ENCODE results near the gene COL6A1. TPM values are rescaled to one million over a fixed set of nuclear protein-coding genes. Genes with fewer than 3 reads are reported as not detected.

The COL6A1 gene
- total and polyA plus RNA-seq, 4 donors, result 16.9 to 82.0 (median 35.7) TPM

DNA sequence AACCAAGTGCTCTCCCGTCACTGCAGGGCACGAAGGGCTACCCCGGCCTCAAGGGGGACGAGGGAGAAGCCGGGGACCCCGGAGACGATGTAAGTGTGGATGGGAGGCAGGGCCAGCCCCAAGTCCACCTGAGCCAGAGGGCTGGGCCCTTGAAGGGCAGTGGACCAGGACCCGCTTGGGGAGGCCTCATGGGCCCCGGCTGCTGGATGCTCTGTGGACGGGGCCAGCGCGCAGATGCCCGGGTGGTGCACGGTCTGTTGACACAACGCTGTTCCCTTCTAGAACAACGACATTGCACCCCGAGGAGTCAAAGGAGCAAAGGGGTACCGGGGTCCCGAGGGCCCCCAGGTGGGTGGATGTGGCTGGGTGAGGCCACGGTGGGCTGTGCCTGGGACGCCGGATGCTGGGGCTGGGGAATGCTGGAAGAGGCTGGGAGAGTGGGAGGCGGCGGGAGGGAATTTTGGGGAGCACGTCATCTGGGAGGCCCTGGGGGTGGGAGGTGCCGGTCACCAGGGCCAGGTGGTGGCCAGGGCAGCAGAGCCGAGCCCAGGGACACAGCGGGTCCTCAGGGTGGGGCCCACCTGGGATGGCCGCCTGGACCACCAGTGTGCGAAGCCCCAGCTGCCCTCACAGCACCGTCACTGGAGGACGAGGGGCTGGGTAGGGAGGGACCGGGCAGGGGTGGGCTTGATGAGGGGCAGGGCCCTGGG, 17.5 kb downstream of the COL6A1 start:
- Histone ChIP-seq H3K27ac (ENCODE audit: low read depth in 1 of 2, low read length in 2 of 2) (no peak overlapping the region), H3K9ac (ENCODE audit: low read depth in 1 of 2, low read length in 2 of 2) (no peak overlapping the region), H3K36me3 (ENCODE audit: control insufficient read depth in 4 of 4, insufficient read depth in 3 of 4, low read depth in 1 of 4, low read length in 3 of 4) (peaks cover 0 to 11% (median 4%) of the 10 kb centered on the region in 4 donors), H3K4me3 (ENCODE audit: low read depth in 1 of 3, low read length in 3 of 3) (no peak overlapping the region), H3K27me3 (ENCODE audit: control insufficient read depth in 4 of 4, insufficient read depth in 4 of 4, low read length in 3 of 4) (no peaks in the 10 kb centered on the region), H3K9me3 (ENCODE audit: control insufficient read depth in 4 of 4, low read length in 3 of 4) (no peaks in the 10 kb centered on the region), H3K4me1 (ENCODE audit: control insufficient read depth in 4 of 4, insufficient read depth in 4 of 4, low read length in 3 of 4) (peaks cover 0 to 4% (median 1%) of the 10 kb centered on the region in 4 donors)
- no peak for DNase-seq (ENCODE audit: low spot score)
- no peak for TF ChIP-seq NR2F2 (IDR thresholded peaks at IDR 0.05)
- TF ChIP-seq TAF1 (conservative IDR thresholded peaks at IDR 0.05), result no peak
- no peak for TF ChIP-seq RAD21 (IDR thresholded peaks at IDR 0.05)
- TF ChIP-seq JUND (IDR thresholded peaks at IDR 0.05), result no peak
- TF ChIP-seq, protein P1, sequence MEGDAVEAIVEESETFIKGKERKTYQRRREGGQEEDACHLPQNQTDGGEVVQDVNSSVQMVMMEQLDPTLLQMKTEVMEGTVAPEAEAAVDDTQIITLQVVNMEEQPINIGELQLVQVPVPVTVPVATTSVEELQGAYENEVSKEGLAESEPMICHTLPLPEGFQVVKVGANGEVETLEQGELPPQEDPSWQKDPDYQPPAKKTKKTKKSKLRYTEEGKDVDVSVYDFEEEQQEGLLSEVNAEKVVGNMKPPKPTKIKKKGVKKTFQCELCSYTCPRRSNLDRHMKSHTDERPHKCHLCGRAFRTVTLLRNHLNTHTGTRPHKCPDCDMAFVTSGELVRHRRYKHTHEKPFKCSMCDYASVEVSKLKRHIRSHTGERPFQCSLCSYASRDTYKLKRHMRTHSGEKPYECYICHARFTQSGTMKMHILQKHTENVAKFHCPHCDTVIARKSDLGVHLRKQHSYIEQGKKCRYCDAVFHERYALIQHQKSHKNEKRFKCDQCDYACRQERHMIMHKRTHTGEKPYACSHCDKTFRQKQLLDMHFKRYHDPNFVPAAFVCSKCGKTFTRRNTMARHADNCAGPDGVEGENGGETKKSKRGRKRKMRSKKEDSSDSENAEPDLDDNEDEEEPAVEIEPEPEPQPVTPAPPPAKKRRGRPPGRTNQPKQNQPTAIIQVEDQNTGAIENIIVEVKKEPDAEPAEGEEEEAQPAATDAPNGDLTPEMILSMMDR (IDR thresholded peaks at IDR 0.05; ENCODE audit: low read depth, low read length, missing input control), result no peak
- 93% methylated on average over 33 of the region's 33 CpGs for WGBS

DNA sequence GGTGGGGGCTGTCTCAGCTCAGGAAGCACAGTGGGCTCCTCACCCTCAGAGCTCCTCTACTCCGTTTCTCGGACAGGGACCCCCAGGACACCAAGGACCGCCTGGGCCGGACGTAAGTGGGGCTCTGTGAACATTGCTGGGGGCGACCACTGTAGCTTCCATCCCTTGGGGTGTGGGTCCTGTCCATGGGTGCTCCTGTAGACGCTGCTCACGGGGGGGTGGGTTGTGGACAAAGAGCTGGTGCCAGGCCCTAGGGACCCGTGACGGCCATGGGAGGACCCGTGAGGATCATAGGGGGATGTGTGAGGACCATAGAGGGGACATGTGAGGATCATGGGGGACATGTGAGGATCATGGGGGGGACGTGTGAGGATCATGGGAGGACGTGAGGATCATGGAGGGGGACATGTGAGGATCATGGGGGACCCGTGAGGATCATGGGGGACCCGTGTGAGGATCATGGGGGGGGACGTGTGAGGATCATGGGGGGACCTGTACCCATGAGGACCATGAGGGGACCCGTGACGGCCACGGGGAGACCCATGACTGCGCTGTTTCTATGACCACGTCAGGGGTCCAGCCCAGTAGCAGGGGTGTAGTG, 18.1 kb downstream of the COL6A1 start:
- no peak overlapping the region for H3K4me3 ChIP-seq (ENCODE audit: low read depth in 1 of 3, low read length in 3 of 3)
- H3K9ac ChIP-seq (ENCODE audit: low read depth in 1 of 2, low read length in 2 of 2), result no peak overlapping the region
- peaks cover 0 to 4% (median 1%) of the 10 kb centered on the region in 4 donors for H3K4me1 ChIP-seq (ENCODE audit: control insufficient read depth in 4 of 4, insufficient read depth in 4 of 4, low read length in 3 of 4)
- no peaks in the 10 kb centered on the region for H3K9me3 ChIP-seq (ENCODE audit: control insufficient read depth in 4 of 4, low read length in 3 of 4)
- no peak for DNase-seq (ENCODE audit: low spot score)
- H3K27ac ChIP-seq (ENCODE audit: low read depth in 1 of 2, low read length in 2 of 2), result no peak overlapping the region
- 75% methylated on average over 21 of the region's 21 CpGs for WGBS
- no peak for TF ChIP-seq FOXA2 (IDR thresholded peaks at IDR 0.05)
- TF ChIP-seq, protein P1 (IDR thresholded peaks at IDR 0.05; ENCODE audit: low read depth, low read length, missing input control), result no peak
- TF ChIP-seq, protein P2, sequence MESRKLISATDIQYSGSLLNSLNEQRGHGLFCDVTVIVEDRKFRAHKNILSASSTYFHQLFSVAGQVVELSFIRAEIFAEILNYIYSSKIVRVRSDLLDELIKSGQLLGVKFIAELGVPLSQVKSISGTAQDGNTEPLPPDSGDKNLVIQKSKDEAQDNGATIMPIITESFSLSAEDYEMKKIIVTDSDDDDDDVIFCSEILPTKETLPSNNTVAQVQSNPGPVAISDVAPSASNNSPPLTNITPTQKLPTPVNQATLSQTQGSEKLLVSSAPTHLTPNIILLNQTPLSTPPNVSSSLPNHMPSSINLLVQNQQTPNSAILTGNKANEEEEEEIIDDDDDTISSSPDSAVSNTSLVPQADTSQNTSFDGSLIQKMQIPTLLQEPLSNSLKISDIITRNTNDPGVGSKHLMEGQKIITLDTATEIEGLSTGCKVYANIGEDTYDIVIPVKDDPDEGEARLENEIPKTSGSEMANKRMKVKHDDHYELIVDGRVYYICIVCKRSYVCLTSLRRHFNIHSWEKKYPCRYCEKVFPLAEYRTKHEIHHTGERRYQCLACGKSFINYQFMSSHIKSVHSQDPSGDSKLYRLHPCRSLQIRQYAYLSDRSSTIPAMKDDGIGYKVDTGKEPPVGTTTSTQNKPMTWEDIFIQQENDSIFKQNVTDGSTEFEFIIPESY (IDR thresholded peaks at IDR 0.05), result no peak
- TF ChIP-seq HNF4A (conservative IDR thresholded peaks at IDR 0.05), result no peak
- no peak for TF ChIP-seq JUND (IDR thresholded peaks at IDR 0.05)
- TF ChIP-seq, protein P3, sequence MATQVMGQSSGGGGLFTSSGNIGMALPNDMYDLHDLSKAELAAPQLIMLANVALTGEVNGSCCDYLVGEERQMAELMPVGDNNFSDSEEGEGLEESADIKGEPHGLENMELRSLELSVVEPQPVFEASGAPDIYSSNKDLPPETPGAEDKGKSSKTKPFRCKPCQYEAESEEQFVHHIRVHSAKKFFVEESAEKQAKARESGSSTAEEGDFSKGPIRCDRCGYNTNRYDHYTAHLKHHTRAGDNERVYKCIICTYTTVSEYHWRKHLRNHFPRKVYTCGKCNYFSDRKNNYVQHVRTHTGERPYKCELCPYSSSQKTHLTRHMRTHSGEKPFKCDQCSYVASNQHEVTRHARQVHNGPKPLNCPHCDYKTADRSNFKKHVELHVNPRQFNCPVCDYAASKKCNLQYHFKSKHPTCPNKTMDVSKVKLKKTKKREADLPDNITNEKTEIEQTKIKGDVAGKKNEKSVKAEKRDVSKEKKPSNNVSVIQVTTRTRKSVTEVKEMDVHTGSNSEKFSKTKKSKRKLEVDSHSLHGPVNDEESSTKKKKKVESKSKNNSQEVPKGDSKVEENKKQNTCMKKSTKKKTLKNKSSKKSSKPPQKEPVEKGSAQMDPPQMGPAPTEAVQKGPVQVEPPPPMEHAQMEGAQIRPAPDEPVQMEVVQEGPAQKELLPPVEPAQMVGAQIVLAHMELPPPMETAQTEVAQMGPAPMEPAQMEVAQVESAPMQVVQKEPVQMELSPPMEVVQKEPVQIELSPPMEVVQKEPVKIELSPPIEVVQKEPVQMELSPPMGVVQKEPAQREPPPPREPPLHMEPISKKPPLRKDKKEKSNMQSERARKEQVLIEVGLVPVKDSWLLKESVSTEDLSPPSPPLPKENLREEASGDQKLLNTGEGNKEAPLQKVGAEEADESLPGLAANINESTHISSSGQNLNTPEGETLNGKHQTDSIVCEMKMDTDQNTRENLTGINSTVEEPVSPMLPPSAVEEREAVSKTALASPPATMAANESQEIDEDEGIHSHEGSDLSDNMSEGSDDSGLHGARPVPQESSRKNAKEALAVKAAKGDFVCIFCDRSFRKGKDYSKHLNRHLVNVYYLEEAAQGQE (IDR thresholded peaks at IDR 0.05), result no peak
- TF ChIP-seq, protein P4, sequence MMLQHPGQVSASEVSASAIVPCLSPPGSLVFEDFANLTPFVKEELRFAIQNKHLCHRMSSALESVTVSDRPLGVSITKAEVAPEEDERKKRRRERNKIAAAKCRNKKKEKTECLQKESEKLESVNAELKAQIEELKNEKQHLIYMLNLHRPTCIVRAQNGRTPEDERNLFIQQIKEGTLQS (IDR thresholded peaks at IDR 0.05), result no peak
- TF ChIP-seq GABPA (IDR thresholded peaks at IDR 0.05 in 1 of 2, conservative IDR thresholded peaks at IDR 0.05 in 1 of 2), result no peak
- no peak for TF ChIP-seq HNF4G (IDR thresholded peaks at IDR 0.05)
- no peak for TF ChIP-seq FOXA1 (IDR thresholded peaks at IDR 0.05)
- TF ChIP-seq EGR1 (IDR thresholded peaks at IDR 0.05; ENCODE audit: low read depth in 2 of 2), result no peak
- no peak for TF ChIP-seq YY1 (IDR thresholded peaks at IDR 0.05)
- no peak for TF ChIP-seq TAF1 (conservative IDR thresholded peaks at IDR 0.05)
- no peak for TF ChIP-seq RAD21 (IDR thresholded peaks at IDR 0.05)
- TF ChIP-seq SP1 (IDR thresholded peaks at IDR 0.05), result no peak
- TF ChIP-seq RXRA (IDR thresholded peaks at IDR 0.05), result no peak
- no peak for TF ChIP-seq NR2F2 (IDR thresholded peaks at IDR 0.05)
- TF ChIP-seq, protein P5, sequence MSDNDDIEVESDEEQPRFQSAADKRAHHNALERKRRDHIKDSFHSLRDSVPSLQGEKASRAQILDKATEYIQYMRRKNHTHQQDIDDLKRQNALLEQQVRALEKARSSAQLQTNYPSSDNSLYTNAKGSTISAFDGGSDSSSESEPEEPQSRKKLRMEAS (IDR thresholded peaks at IDR 0.05), result no peak
- H3K36me3 ChIP-seq (ENCODE audit: control insufficient read depth in 4 of 4, insufficient read depth in 3 of 4, low read depth in 1 of 4, low read length in 3 of 4), result peaks cover 0 to 11% (median 4%) of the 10 kb centered on the region in 4 donors
- no peaks in the 10 kb centered on the region for H3K27me3 ChIP-seq (ENCODE audit: control insufficient read depth in 4 of 4, insufficient read depth in 4 of 4, low read length in 3 of 4)
